Endothelial cell of umbilical vein (primary cell): ENCODE measurements around the gene TBC1D23. TPM values are rescaled to one million over a fixed set of nuclear protein-coding genes. Genes with fewer than 3 reads are reported as not detected.

Source experiments
- BruUV-seq: library from RNA; stranded (reverse); fragments of 400-500 nt; replicated peaks from 2 replicates; lab custom pipeline; 2021; lab: Mats Ljungman, UMichigan
- CTCF ChIA-PET: fragments of 300-600, 350-600 bp; sonication (Branson Sonifier 250); formaldehyde crosslinking; loops from one replicate; lab custom pipeline; 2021; ENCODE audit warnings: antibody characterized with exemption, inconsistent platforms; lab: Charles Lee
- POLR2A ChIA-PET: fragments of 300-600, 350-600 bp; sonication (Branson Sonifier 250); formaldehyde crosslinking; loops from one replicate; lab custom pipeline; 2021; ENCODE audit warnings: antibody characterized with exemption, inconsistent platforms; lab: Charles Lee
- DNase-seq: peaks from one replicate; pipeline ENCODE4 v3.0.0-alpha.2; 2011; ENCODE audit warnings: low read depth, low spot score
- FAIRE-seq: peaks from 2 replicates; lab custom pipeline; 2011; peaks lifted over from hg19 to GRCh38; lab: Jason Lieb, UNC
- H2AFZ ChIP-seq: 2 replicates; pipeline ENCODE4 v1.6.0; 2012; ENCODE audit warnings: low read depth, low read length, control low read depth, inconsistent platforms
- H3K27ac ChIP-seq: 2 replicates; pipeline ENCODE4 v1.5.1; 2011; ENCODE audit warnings: low read depth, mild to moderate bottlenecking, control low read depth, low read length, moderate library complexity; ENCODE audit not compliant: insufficient read depth
- H3K27me3 ChIP-seq, 2 experiments: 2 replicates each; pipeline versions ENCODE4 v1.6.0 to v1.6.1; 2011; ENCODE audit warnings: low read length in 2 of 2, mixed read lengths in 1 of 2; ENCODE audit not compliant: control insufficient read depth in 2 of 2, insufficient read depth in 2 of 2
- H3K36me3 ChIP-seq, 2 experiments: 2 replicates in 1 of 2; 3 replicates in 1 of 2; pipeline ENCODE4 v1.5.1; 2011; ENCODE audit warnings: low read length in 2 of 2, mild to moderate bottlenecking in 1 of 2, moderate library complexity in 1 of 2; ENCODE audit not compliant: control insufficient read depth in 2 of 2, insufficient read depth in 2 of 2; ENCODE audit errors: extremely low read depth in 1 of 2
- H3K4me1 ChIP-seq: 3 replicates; pipeline ENCODE4 v1.5.1; 2011; ENCODE audit warnings: mild to moderate bottlenecking, low read length; ENCODE audit not compliant: control insufficient read depth, insufficient read depth; ENCODE audit errors: extremely low read depth
- H3K4me2 ChIP-seq: 2 replicates; pipeline ENCODE4 v1.6.1; 2011; ENCODE audit warnings: low read length, control low read depth, mixed read lengths; ENCODE audit not compliant: insufficient read depth
- H3K4me3 ChIP-seq, 3 experiments: fragments of 200-600 bp in 1 of 3; sonication (generic), shearing (Covaris generic) in 1 of 3; replicated peaks in 1 of 3; 2 replicates each; pipeline ENCODE4 v1.5.1; 2011 to 2016; ENCODE audit warnings: control low read depth in 3 of 3, low read length in 3 of 3, mild to moderate bottlenecking in 2 of 3, inconsistent platforms in 1 of 3, low read depth in 1 of 3, moderate library complexity in 1 of 3; ENCODE audit not compliant: insufficient read depth in 1 of 3
- H3K79me2 ChIP-seq: 2 replicates; pipeline ENCODE4 v1.6.0; 2012; ENCODE audit warnings: low read length, inconsistent platforms; ENCODE audit not compliant: control insufficient read depth, insufficient read depth
- H3K9ac ChIP-seq: replicated peaks from 2 replicates; pipeline ENCODE3; 2011; ENCODE audit warnings: low read length, control low read depth; ENCODE audit not compliant: insufficient read depth; ENCODE audit errors: extremely low read depth
- H3K9me1 ChIP-seq: replicated peaks from 3 replicates; pipeline ENCODE4 v1.6.0; 2011; ENCODE audit warnings: mild to moderate bottlenecking, low read length; ENCODE audit not compliant: control insufficient read depth, insufficient read depth; ENCODE audit errors: extremely low read depth
- H3K9me3 ChIP-seq: replicated peaks from 2 replicates; pipeline ENCODE4 v1.5.1; 2012; ENCODE audit warnings: low read length, inconsistent platforms; ENCODE audit not compliant: control insufficient read depth, insufficient read depth
- H4K20me1 ChIP-seq: replicated peaks from 2 replicates; pipeline ENCODE3; 2011; ENCODE audit warnings: mild to moderate bottlenecking, low read length; ENCODE audit not compliant: control insufficient read depth, insufficient read depth; ENCODE audit errors: extremely low read depth
- EZH2 ChIP-seq: IDR thresholded peaks from 2 replicates; pipeline ENCODE4 v1.6.1; 2012; ENCODE audit warnings: borderline replicate concordance, low read depth, mild to moderate bottlenecking, moderate library complexity, low read length, inconsistent platforms; ENCODE audit not compliant: severe bottlenecking
- FOS ChIP-seq: IDR thresholded peaks from 2 replicates; pipeline ENCODE4 v1.6.1; 2011; ENCODE audit warnings: mild to moderate bottlenecking, low read length, moderate library complexity, borderline replicate concordance; ENCODE audit not compliant: insufficient read depth
- GATA2 ChIP-seq: IDR thresholded peaks from 2 replicates; pipeline ENCODE4 v1.7.0; 2011; ENCODE audit warnings: low read depth, mild to moderate bottlenecking, moderate library complexity, mixed read lengths, low read length; ENCODE audit not compliant: insufficient read length, insufficient read depth
- JUN ChIP-seq: IDR thresholded peaks from 2 replicates; pipeline ENCODE4 v1.6.1; 2011; ENCODE audit warnings: borderline replicate concordance, low read depth; ENCODE audit not compliant: insufficient read length, insufficient read depth
- MYC ChIP-seq: IDR thresholded peaks from one replicate; pipeline ENCODE4 v1.6.1; 2011; ENCODE audit warnings: mild to moderate bottlenecking, low read depth, low read length
- POLR2A ChIP-seq: IDR thresholded peaks from 2 replicates; pipeline ENCODE4 v1.6.1; 2012; ENCODE audit warnings: low read depth, mild to moderate bottlenecking, control low read depth, low read length
- POLR2AphosphoS5 ChIP-seq: IDR thresholded peaks from 2 replicates; pipeline ENCODE4 v1.6.1; 2012; ENCODE audit warnings: low read depth, mild to moderate bottlenecking, control low read depth, low read length, moderate library complexity; ENCODE audit not compliant: insufficient read depth
- dilution Hi-C: fragments of 300-500 bp; cut with MboI; formaldehyde crosslinking; loops from one replicate; pipeline ENCODE4 v1.15.0; 2019; ENCODE audit warnings: low sequenced_read_pairs; ENCODE audit not compliant: extremely low pct_ligation_motif_present
- intact Hi-C: fragments of 100-400 bp; cut with micrococcal nuclease; formaldehyde crosslinking; loops from one replicate; pipeline ENCODE4 v1.10.0; 2022
- polyA plus RNA-seq, 4 experiments: library from polyadenylated mRNA; depleted of rRNA in 3 of 4; stranded (reverse) in 3 of 4; unstranded in 1 of 4; fragments of >200 nt; gene quantifications; 2 replicates each; pipeline versions ENCODE4 v1.2.1 to v1.2.3, GENCODE V29; 2011 to 2012; ENCODE audit warnings: missing spikeins in 1 of 4
- total RNA-seq: library from RNA; stranded (reverse); gene quantifications from 2 replicates; pipeline ENCODE4 v1.2.3, GENCODE V29; 2021
- TF ChIP-seq, protein P1 (sequence below), 2 donors: IDR thresholded peaks; 1 replicate in 1 of 2; 2 replicates in 1 of 2; pipeline ENCODE4 v1.5.1; 2011; ENCODE audit warnings: low read length in 2 of 2, mild to moderate bottlenecking in 2 of 2, moderate library complexity in 2 of 2, control low read depth in 1 of 2, inconsistent platforms in 1 of 2, low read depth in 1 of 2; ENCODE audit not compliant: insufficient read depth in 1 of 2; ENCODE audit errors: extremely low read depth in 1 of 2
- TF ChIP-seq, protein P2 (sequence below): IDR thresholded peaks from 2 replicates; pipeline ENCODE4 v1.6.1; 2011; ENCODE audit not compliant: insufficient read depth, insufficient read length

TBC1D23 gene
- total and polyA plus RNA-seq, 2 donors (not counting 3 experiments of a cell fraction or from before 2014, with no cell fraction given), result 10.3 to 34.8 TPM

DNA sequence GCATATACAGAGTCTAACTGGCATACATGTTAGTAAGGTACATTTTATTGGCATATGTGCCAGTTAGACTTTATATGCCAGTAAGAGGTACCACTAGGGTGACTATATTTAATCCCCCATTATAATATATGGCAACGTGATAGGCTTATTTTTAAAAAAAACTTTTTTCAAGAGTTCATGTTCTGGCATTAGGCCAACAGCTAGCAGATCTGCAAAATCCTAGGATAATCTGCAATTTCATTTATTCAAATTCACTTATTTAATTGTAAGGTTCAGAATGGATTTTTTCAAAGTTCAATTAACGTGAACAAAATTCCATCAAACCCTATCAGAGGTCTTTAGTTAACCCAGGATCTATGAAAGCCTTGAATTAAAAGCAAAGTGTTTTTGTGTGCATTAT, 105.6 kb downstream of the TBC1D23 start:
- DNase-seq (no peak), FAIRE-seq (no peak)
- Histone ChIP-seq H4K20me1 (no peaks in the 10 kb centered on the region), H3K36me3 (peaks cover 7 to 13% of the 10 kb centered on the region in 2 experiments), H3K79me2 (no peaks in the 10 kb centered on the region), H3K9me1 (no peaks in the 10 kb centered on the region), H3K9me3 (no peaks in the 10 kb centered on the region), H3K4me2 (no peak overlapping the region), H2AFZ (no peak overlapping the region), H3K4me1 (no peaks in the 10 kb centered on the region), H3K4me3 (no peak overlapping the region), H3K9ac (no peak overlapping the region), H3K27ac (no peak overlapping the region), H3K27me3 (no peaks in the 10 kb centered on the region)
- no TSS peak for BruUV-seq
- dilution Hi-C loops, result no loop called here
- ChIA-PET CTCF (no interaction called here), POLR2A (no interaction called here)
- no peak for TF ChIP-seq POLR2AphosphoS5
- TF ChIP-seq EZH2, result no peak
- TF ChIP-seq JUN, result no peak
- no peak for TF ChIP-seq POLR2A
- TF ChIP-seq FOS, result no peak
- TF ChIP-seq, protein P1, sequence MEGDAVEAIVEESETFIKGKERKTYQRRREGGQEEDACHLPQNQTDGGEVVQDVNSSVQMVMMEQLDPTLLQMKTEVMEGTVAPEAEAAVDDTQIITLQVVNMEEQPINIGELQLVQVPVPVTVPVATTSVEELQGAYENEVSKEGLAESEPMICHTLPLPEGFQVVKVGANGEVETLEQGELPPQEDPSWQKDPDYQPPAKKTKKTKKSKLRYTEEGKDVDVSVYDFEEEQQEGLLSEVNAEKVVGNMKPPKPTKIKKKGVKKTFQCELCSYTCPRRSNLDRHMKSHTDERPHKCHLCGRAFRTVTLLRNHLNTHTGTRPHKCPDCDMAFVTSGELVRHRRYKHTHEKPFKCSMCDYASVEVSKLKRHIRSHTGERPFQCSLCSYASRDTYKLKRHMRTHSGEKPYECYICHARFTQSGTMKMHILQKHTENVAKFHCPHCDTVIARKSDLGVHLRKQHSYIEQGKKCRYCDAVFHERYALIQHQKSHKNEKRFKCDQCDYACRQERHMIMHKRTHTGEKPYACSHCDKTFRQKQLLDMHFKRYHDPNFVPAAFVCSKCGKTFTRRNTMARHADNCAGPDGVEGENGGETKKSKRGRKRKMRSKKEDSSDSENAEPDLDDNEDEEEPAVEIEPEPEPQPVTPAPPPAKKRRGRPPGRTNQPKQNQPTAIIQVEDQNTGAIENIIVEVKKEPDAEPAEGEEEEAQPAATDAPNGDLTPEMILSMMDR (IDR thresholded peaks at IDR 0.05; ENCODE audit: extremely low read depth in 1 of 2, insufficient read depth in 1 of 2, low read depth in 1 of 2, low read length in 2 of 2), result no peak
- no peak for TF ChIP-seq MYC
- TF ChIP-seq, protein P2, sequence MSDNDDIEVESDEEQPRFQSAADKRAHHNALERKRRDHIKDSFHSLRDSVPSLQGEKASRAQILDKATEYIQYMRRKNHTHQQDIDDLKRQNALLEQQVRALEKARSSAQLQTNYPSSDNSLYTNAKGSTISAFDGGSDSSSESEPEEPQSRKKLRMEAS, result no peak
- TF ChIP-seq GATA2, result no peak
- intact Hi-C loops, result no loop called here
